Fibroblast of peridontal ligament (primary cell): Measurements from ENCODE around the gene EDDM3A.
"Not testable (repeated sequence)": the region's sequence is repeated elsewhere in the genome, so short reads cannot be mapped to it uniquely, and the experiment has no call there.

Experiments
- DNase-seq: peaks from one replicate; pipeline ENCODE4 v3.0.0-alpha.2; 2010; ENCODE audit errors: extremely low read depth

The EDDM3A gene

DNA sequence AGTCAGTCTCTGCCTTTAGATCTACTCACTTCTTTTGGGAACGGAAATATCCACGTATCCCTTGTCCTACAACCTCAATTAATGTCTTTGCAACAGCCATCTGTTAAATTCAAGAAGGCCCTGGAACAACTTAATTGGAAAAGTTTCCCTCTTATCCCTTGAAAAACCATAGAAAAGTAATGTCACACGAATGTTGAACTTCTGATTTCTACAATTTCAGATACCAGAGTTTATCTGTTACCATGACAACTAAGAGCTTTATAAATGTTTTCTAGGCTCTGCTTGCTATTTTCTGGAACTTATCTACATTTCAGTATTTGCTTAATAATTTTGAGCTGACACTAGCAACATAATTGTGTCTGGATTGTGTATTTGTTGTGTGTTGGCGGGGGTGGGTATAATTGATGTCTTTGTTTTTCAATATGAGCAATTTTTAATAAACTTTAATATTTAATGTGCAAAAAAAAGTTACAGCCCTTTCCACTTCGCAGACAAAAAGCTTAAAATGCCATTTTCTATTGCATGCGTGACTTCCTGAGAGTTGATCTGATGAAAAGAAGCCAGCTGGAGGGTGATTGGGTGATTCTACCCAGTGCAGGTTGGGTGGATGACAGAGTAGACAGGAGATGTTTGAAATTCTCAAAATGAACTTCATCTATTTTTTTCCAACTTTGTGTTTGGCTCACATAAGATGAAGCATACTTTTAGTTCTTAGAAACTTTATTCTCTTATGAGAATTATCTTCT lies 11.8 kb upstream of the EDDM3A start:
- DNase-seq = no peak

DNA sequence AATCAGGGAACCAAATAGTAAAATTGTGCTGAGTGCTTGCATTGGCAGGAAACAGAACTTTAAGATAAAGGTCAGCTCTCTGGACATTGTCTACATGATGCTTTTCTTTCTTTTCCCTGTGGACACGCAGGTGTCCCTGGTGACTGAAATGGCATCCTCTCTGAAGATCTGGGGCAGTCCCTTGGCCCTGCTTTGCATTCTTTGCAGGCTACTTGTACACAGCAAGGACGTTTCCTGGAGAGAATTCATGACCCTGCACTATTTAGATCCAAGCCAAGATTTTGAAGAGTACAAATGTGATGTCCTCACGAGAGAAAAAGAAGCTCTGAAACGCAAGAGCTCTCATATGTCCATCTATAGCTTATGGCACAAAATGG lies 11.3 kb upstream of the EDDM3A start:
- DNase-seq = no peak

DNA sequence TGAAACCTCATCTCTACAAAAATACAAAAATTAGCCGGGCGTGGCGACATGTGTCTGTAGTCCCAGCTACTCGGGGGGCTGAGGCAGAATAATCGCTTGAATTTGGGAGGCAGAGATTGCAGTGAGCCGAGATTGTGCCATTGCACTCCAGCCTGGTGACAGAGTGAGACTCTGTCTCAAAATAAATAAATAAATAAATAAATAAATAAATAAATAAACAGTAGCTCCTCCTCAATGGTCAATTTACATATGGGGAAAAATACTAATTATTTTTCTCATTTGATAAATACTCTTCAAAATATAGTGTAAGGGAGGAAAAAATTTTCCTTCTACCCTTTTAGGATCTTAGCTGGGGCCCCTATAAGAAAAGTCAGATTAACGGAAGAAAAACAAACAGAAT lies 7.4 kb upstream of the EDDM3A start:
- DNase-seq = not testable (repeated sequence)

DNA sequence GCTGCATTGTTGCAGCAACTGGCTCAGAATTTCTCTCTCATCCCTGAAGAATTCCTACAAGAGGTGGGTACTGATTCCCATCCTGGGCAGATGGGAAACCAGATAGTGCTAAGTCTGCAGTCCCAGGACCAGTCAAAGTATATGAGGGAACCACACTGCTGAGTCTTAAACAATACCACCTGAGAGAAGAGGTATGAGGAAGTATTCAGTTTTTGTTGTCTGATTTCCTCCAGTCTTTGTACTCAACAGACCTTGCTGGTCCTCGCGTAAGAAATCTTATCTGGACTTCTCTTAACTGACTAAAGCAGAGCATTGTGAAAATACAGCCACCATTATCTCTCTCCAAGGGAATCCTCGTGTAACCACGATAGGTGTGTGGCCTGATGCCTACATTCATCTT lies 3.6 kb upstream of the EDDM3A start:
- DNase-seq = no peak

- no peak for DNase-seq
These were observed 2.1 kb upstream of the EDDM3A start for GRCh38 chr14:20743556-20743955.

DNA sequence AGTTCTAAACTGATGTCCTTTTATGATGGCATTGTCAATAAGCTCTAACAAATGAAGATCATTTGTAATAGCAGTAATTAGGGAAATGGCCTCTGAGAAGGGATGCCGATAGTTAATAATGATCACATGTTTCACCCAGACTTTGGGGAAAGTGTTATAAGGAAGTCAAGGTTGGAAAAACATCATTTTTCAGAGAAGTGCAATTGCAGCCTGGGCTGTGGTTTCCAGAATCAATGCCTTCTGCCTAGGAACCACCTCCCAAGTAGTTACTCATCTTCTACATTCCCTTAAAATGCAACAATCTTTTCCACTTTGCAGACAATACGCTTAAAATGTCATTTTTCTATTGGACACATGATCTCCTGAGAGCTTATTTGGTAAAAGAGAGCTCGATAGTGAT lies 879 bp downstream of the EDDM3A start:
- DNase-seq = no peak

GRCh38 chr14:20748439-20748838 lies 2.8 kb downstream of the EDDM3A start:
- no peak for DNase-seq

DNA sequence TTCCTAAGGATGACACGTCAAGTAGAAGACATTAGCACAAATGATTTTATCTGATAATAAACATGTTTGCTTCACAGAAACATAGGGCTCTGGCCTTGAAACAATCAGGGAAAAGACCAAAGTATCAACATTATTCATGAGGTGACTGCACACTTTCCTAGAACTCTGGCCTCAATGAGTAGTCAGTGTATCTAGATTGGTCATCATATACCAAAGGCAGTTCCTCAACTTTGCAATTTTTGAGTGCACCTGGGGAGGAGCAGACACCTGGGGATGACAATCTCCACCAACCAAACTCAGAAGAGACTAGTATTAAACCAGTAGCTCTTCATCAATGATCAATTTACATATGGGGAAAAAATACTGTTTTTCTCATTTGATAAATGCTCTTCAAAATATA lies 4.5 kb downstream of the EDDM3A start:
- DNase-seq = no peak

- DNase-seq = no peak
These were observed 6.4 kb downstream of the EDDM3A start for GRCh38 chr14:20751963-20752562.

- DNase-seq = no peak
These were observed 8.6 kb downstream of the EDDM3A start for GRCh38 chr14:20754308-20754707.

DNA sequence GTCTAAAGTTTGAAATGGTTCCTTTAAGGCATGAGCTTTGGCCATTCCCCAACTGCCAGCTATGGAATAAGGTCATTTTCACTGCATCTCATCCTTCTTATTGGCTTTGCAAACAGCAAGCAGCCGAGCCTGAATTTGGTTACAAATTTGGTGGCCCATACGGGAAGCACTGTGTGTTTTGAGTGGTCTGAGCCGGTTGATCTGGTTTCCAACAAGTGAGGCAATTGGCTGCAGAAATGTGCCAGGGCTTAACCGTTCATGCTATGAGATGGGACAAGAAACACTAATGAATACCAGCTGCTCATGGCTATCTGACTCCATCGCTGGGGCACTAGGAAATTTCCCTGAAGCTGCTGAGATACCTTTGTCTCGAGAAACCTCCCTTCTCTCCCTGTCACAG lies 9.3 kb downstream of the EDDM3A start:
- no peak for DNase-seq

DNA sequence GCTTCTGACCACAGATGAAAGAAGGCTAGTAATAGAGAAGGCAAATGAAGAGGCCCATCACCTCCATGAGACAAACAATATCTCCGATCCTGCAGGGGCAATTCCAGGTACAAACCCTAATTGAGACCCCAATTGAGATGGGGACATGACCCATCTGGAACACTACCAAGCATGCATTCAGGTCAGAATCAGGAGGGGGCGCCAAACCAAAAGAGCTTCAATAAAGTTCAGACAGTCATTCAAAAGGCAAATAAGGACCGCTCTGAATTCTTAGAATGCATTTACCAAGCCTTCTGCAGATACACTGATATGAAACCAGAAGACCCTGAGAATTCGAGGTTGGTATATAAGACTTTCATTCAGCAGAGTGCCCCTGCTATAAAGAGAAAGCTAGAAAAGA lies 12.3 kb downstream of the EDDM3A start:
- DNase-seq = no peak

DNA sequence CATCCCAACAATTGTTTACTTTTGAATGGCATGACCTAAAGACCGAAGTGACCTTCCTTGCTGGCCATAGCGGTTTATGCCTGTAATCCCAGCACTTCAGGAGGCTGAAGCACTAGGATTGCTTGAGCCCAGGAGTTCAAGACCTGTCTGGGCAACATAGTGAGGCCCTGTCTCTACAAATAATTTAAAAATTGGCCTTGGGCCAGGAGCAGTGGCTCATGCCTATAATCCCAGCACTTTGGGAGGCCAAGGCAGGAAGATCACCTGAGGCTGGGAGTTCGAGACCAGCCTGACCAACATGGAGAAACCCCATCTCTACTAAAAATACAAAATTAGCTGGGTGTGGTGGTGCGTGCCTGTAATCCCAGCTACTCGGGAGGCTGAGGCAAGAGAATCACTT lies 13.8 kb downstream of the EDDM3A start:
- DNase-seq = not testable (repeated sequence)

GRCh38 chr14:20760950-20761349 lies 15.3 kb downstream of the EDDM3A start:
- DNase-seq = no peak

GRCh38 chr14:20768593-20768892 lies 22.9 kb downstream of the EDDM3A start:
- DNase-seq = no peak

- DNase-seq = no peak
These were observed 23.7 kb downstream of the EDDM3A start for GRCh38 chr14:20769421-20769820.

DNA sequence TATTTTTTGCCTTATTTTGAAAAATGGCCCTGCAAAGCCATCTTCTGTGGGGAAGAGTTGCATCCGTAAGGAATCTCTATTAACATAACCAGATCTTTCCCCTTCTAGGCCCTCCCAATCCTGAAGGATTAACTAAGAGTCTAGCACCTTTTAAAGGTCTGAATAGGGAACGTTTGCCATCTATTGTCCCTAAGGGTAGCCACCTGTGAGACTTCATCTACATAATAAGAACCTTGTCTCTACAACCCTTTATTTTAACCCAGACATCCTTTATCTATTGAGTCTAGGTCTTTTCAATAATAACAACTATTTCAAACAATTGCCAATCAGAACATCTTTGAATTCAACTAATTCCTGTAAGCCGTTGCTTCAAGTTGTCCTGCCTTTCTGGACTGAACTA lies 27.0 kb downstream of the EDDM3A start:
- DNase-seq = no peak

DNA sequence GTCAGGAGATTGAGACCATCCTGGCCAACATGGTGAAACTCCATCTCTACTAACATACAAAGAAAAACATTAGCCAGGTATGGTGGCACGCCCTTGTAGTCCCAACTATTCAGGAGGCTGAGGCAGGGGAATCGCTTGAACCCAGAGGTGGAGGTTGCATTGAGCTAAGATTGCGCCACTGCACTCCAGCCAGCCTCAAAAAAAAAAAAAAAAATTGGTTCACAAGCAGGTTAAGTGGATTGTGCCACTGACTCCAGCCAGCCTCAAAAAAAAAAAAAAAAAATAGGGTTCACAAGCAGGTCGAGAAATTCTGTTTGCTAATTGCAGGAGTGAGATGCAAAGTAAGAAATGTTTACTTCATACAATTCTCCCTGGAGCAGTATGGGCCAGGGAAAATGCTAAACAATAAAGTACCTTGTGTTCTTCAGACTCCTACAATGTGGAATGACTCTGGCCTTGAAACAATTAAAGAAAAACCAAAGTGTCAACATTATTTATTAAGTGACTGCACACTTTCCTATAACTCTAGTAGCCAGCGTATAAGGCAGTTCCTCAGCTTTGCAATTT lies 28.7 kb downstream of the EDDM3A start:
- no peak for DNase-seq

DNA sequence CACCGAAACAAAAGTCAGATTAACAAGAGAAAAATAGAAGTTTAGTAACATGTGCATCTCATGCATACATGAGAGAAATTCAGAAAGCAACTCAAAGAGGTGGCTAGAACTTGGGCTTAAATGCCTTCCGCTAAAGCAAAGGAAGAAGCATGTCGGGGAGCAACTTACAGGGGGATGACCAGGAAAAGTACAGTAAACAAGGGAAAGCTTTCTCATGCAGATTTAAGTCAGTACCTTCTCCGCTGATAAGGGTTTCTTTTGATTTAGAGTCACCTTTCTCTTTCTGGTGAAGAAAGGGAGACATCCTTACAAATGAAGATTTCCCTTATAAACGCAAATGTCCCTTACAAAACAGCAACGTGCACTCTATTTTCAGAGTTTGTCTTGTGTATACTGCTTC lies 29.4 kb downstream of the EDDM3A start:
- DNase-seq = no peak

- no peak for DNase-seq
These were observed 30.2 kb downstream of the EDDM3A start for GRCh38 chr14:20775901-20776300.

DNA sequence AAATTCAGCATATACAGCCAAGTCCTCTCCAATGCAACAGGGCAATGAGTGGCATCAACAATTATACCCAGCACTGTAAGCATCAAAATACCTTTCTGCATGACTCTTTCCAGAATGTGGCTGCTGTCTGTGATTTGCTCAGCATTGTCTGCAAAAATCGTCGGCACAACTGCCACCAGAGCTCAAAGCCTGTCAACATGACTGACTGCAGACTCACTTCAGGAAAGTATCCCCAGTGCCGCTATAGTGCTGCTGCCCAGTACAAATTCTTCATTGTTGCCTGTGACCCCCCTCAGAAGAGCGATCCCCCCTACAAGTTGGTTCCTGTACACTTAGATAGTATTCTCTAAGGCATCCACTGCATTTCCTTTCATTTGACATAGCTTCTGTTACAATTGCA lies 36.1 kb downstream of the EDDM3A start:
- DNase-seq = no peak

DNA sequence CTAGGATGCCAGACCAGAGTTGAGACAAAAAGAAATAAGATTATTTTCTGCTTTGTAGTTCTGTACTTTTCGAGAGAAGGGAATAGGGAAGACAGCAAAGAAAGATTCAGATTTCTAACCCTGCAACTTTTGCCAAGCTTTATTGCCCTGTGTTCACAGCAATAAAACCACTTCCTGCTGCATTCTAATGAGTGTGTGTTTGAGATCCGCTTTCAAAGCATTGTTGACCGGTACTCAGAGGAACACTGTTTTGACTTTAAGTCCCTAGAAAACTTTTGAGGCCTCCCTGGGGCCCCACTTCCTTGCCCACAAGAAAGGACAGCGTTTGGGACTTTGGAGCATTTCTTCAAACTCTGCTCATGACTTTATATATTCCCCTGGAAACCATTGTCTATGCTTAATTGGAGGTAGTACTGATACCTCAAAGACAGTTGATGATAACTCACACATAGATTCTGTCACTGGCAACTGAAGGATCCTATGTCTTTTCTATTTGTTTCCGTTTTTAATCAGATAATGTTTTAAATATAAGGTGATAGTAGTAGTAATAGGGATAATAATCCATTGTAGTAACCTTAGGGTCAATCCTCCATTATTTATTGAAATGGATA lies 36.7 kb downstream of the EDDM3A start:
- no peak for DNase-seq

DNA sequence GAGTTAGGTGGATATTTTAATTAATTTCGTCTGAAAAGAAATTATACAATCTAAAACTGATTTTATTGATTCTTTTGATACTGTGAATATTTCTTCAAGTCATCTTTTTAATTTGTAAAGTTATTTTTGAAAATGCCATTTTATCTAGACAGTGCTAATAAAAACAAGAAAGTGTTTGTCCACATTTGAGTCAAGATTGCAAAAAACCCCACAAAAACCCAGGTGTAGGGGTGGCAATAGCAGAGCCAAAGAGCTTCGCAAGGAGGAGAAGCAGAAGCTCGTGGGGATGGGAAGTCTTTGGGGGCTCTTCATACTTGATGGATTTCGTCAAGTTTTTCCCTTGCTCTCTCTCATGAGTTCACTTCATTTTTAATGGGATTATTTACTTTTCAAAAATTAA lies 41.3 kb downstream of the EDDM3A start:
- DNase-seq = no peak
